Chondrocyte (in vitro differentiated cells): ENCODE results near the gene UXT. TPM values are rescaled to one million over a fixed set of nuclear protein-coding genes. Genes with fewer than 3 reads are reported as not detected.

ENCODE experiments used
- DNase-seq: peaks from one replicate; pipeline ENCODE4 v3.0.0; 2021; ENCODE audit warnings: mixed read lengths, low spot score
- H3K27ac Mint-ChIP-seq: one replicate; pipeline ENCODE4 v1.8.0; 2021; ENCODE audit warnings: mild to moderate bottlenecking, moderate library complexity, mixed read lengths; ENCODE audit not compliant: unreplicated experiment
- H3K27me3 Mint-ChIP-seq: 2 replicates; pipeline ENCODE4 v1.8.0; 2021; ENCODE audit warnings: low read depth, mixed read lengths
- H3K36me3 Mint-ChIP-seq: 2 replicates; pipeline ENCODE4 v1.8.0; 2021; ENCODE audit warnings: low read depth, mixed read lengths
- H3K4me1 Mint-ChIP-seq: 2 replicates; pipeline ENCODE4 v1.8.0; 2021; ENCODE audit warnings: low read depth, mild to moderate bottlenecking, mixed read lengths
- H3K4me3 Mint-ChIP-seq: one replicate; pipeline ENCODE4 v1.8.0; 2021; ENCODE audit warnings: mild to moderate bottlenecking, moderate library complexity, mixed read lengths; ENCODE audit not compliant: unreplicated experiment
- H3K9me3 Mint-ChIP-seq: 2 replicates; pipeline ENCODE4 v1.8.0; 2021; ENCODE audit warnings: low read depth, mixed read lengths
- CTCF ChIP-seq: fragments of 200-600 bp; sonication (generic); IDR thresholded peaks from 2 replicates; pipeline ENCODE4 v1.5.0; 2021; ENCODE audit warnings: antibody characterized with exemption, mild to moderate bottlenecking, moderate library complexity
- long read RNA-seq: library from polyadenylated mRNA; stranded (forward); transcript quantifications from one replicate; pipeline ENCODE4 v2.0.0, GENCODE V29; 2021
- total RNA-seq: library from RNA; stranded (reverse); gene quantifications from 3 replicates; pipeline ENCODE4 v1.2.1, GENCODE V29; 2021

Gene UXT
- 72.7 to 79.4 TPM (median 75.6 TPM) in 3 replicates for total RNA-seq
- long read RNA-seq, transcript UXT-202 (6 exons, 701 nt) = minor isoform, 7 of 41 reads
- long read RNA-seq, transcript UXT-201 (7 exons, 574 nt) = major isoform, 30 of 41 reads
- long read RNA-seq, partial matches to known transcripts = 0 of 41 reads
- long read RNA-seq, other reads (novel, unspliced or antisense) = 4 of 41 reads

GRCh38 chrX:47658684-47659420 lies at the start of gene UXT:
Gene UXT (minus strand): TSS chrX:47659180. CDS start chrX:47658927, 253 bp downstream.
- Mint-ChIP-seq H3K27ac (peak within 1 kb of the TSS; percentile 99), H3K9me3 (peaks cover 13% of the 10 kb centered on the region), H3K4me3 (peak within 1 kb of the TSS; percentile 85), H3K4me1 (peaks cover 19% of the 10 kb centered on the region), H3K27me3 (no peaks in the 10 kb centered on the region), H3K36me3 (peaks cover 6% of the 10 kb centered on the region)
- peak; percentile 95 for DNase-seq
- TF ChIP-seq CTCF = no peak

GRCh38 chrX:47707031-47707780 lies 48.2 kb upstream of the UXT start:
- no peaks in the 10 kb centered on the region for H3K4me1 Mint-ChIP-seq
- TF ChIP-seq CTCF = no peak
- no peak overlapping the region for H3K4me3 Mint-ChIP-seq
- peaks cover 15% of the 10 kb centered on the region for H3K9me3 Mint-ChIP-seq
- H3K27me3 Mint-ChIP-seq = peaks cover 3% of the 10 kb centered on the region
- DNase-seq = no peak
- no peak overlapping the region for H3K27ac Mint-ChIP-seq
- H3K36me3 Mint-ChIP-seq = no peaks in the 10 kb centered on the region

GRCh38 chrX:47706575-47706974 lies 47.6 kb upstream of the UXT start:
- Mint-ChIP-seq H3K4me1 (no peaks in the 10 kb centered on the region), H3K9me3 (peaks cover 15% of the 10 kb centered on the region), H3K27ac (no peak overlapping the region), H3K27me3 (peaks cover 3% of the 10 kb centered on the region), H3K36me3 (no peaks in the 10 kb centered on the region), H3K4me3 (no peak overlapping the region)
- no peak for TF ChIP-seq CTCF
- DNase-seq = no peak

- H3K4me1 Mint-ChIP-seq = no peaks in the 10 kb centered on the region
- no peak for TF ChIP-seq CTCF
- H3K4me3 Mint-ChIP-seq = no peak overlapping the region
- no peaks in the 10 kb centered on the region for H3K36me3 Mint-ChIP-seq
- peaks cover 12% of the 10 kb centered on the region for H3K9me3 Mint-ChIP-seq
- no peak overlapping the region for H3K27ac Mint-ChIP-seq
- DNase-seq = no peak
- H3K27me3 Mint-ChIP-seq = peaks cover 3% of the 10 kb centered on the region
These were observed 45.8 kb upstream of the UXT start for GRCh38 chrX:47704736-47705135.

- no peak for DNase-seq
- H3K4me1 Mint-ChIP-seq = no peaks in the 10 kb centered on the region
- no peak for TF ChIP-seq CTCF
- H3K27me3 Mint-ChIP-seq = peaks cover 3% of the 10 kb centered on the region
- H3K36me3 Mint-ChIP-seq = no peaks in the 10 kb centered on the region
- no peak overlapping the region for H3K27ac Mint-ChIP-seq
- H3K9me3 Mint-ChIP-seq = peaks cover 15% of the 10 kb centered on the region
- H3K4me3 Mint-ChIP-seq = no peak overlapping the region
These were observed 38.2 kb upstream of the UXT start for GRCh38 chrX:47697181-47697580.
